SIG-M5 treated with dmso at 0.1 percent for 504 hours (cell line): Measurements from ENCODE around the gene AKR1D1.
"Not testable (repeated sequence)": the region's sequence is repeated elsewhere in the genome, so short reads cannot be mapped to it uniquely, and the experiment has no call there.

ENCODE experiments used
- DNase-seq: peaks from one replicate; lab custom pipeline; 2025; ENCODE audit not compliant: unreplicated experiment; lab: John Stamatoyannopoulos, UW

Gene AKR1D1, protein sequence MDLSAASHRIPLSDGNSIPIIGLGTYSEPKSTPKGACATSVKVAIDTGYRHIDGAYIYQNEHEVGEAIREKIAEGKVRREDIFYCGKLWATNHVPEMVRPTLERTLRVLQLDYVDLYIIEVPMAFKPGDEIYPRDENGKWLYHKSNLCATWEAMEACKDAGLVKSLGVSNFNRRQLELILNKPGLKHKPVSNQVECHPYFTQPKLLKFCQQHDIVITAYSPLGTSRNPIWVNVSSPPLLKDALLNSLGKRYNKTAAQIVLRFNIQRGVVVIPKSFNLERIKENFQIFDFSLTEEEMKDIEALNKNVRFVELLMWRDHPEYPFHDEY

DNA sequence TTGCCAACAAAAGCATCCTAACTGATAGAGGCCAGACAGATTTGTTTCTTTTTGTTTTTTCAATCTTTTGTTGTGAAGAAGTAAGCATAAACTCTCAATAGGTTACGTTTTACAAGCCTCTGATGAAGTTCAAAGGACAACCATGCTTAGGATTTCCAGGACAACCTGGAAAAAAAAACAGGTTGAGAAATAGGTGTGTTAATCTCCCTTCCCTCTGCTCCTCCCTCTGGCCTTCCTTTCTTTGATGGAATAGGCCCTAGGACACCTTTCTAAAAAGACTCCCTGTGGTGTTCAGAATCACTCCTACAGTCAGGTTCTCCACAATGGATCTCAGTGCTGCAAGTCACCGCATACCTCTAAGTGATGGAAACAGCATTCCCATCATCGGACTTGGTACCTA lies at the start of gene AKR1D1:
Gene AKR1D1 (plus strand): TSS at position 264 of the 400 bp plus-strand sequence. CDS start 60 bp downstream, at position 324.
- DNase-seq, result no peak

DNA sequence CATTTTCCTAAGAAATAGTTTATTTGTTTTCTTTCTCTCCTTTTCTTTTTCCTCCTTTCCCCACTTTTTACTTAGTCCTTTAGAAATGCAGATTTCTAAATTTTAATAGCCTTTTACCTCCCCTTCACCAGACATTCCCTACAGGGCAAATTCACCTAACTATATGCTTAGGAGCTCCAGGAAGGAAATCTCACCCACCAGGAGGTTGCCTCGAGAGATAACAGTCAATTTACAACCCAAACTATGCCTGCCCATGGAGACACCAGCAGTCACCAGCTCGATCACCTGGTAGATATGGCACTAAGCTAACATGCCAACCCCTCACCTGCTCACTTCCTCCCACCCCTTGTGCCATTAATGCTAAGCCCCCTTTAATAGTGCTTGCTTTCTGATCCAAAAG lies 49.2 kb upstream of the AKR1D1 start:
- DNase-seq, result no peak

DNA sequence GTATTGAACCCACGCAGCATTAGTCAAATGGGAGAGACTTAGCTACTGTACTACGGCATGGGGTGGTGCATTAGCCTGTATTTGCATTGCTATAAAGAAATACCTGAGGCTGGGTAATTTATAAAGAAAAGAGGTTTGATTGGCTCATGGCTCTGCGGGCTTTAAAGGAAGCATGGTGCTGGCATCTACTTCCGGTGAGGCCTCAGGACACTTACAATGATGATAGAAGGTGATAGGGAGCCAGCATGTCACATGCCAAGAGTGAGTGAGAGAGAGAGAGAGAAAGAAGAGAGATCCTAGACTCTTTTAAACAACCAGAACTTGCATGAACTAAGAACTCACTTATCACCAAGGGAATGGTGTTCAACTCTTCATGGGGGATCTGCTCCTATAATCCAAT lies 47.1 kb upstream of the AKR1D1 start:
- DNase-seq, result no peak

DNA sequence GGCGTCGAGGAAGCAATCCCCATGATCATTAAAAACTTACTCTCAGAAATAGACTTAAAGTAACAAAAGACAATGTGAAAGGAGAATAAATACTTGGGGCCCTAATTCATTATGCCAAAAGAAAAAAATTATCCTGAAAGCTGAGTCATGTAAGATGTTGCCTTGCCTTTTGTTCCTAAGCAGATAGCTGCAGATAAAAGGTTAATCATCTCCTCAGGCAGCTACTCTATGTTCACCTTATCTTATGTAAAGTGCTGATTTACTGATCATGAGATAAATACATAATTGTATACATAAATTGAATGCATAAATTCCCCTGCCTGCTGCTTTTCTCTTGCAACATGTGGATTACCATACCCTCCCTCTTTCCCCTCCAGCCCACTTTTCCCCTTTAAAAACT lies 46.3 kb upstream of the AKR1D1 start:
- no peak for DNase-seq

DNA sequence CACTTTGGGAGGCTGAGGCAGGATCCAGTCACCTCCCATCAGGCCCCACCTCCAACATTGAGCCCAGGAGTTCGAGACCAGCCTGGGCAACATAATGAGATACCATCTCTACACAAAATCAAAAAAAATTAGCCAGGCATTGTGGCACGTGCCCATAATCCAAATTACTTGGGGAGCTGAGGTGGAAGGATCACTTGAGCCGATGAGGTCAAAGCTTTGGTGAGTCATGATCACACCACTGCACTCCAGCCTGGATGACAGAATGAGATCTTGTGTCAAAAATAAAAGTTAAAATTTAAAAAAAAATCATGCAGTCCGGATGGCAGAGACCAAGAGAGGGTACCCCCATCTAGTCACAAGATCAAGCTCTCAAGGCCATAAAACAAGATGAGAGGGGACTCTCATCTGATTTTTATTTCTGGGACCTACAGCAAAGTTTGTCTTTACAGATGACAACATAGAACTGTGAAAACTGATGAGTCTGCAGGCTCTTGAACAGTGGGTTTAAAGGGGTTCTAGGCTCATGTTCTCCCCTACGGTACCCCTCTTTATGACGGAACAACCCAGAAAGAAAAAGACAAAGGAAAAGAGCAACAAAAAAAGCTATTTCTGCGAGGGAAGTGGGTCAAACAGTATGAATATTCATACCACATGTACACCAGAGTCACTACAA lies 45.4 kb upstream of the AKR1D1 start:
- DNase-seq, result no peak

DNA sequence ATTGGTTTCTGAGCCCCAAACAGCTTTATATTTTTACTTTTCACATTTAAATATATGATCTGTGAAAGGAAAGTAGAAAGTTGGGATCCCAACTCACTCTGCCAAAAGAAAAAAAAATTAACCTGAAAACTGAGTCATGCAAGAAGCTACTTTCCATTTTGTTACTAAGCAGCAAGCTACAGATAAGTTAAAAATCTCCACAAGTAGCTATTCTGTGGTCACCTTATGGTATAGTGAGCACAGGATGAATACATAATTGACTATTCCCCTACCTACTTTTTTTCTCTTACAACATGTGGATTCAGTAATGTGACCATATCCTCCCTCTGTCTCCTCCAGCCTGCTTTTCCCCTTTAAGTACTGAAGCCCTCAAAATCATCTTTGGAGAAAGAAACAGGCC lies 44.1 kb upstream of the AKR1D1 start:
- DNase-seq, result no peak

DNA sequence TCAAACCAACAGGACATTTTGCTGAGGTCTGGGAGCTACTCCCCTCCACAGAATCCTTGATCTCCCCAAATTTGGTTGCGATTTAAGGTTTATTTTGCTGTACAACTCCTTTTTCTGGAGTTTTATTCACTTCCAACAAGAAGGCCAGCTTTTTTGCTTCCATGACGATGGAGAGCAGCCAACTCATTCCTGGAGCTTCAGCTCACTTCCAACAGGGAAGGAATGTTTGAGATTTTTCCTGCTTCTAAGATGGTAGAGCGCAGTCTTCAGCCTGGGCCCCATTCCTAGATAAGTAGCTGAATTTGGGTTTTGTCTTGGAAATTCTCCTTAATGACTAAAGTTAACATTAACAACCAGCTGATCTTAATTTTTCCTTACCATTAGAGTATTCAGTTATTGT lies 43.5 kb upstream of the AKR1D1 start:
- DNase-seq, result no peak

DNA sequence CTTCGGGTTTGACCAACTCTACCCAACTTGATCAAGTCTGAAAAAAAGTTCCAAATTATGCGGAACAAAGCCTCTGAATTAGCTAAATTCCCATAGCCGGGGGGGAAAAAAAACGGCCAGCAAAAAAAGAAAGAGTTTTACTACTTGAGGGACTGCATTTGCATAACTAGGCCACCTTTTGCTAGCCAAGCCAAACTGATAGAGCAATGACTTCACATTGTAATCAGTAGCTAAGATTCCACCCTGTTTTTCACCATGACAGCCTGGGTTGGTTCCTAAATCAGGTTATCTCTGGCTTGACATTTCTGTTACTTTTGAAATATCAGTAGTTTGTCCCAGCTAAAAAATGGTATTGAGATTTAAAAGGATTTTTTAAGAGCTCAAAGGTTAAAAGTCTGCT lies 43.0 kb upstream of the AKR1D1 start:
- DNase-seq, result no peak

DNA sequence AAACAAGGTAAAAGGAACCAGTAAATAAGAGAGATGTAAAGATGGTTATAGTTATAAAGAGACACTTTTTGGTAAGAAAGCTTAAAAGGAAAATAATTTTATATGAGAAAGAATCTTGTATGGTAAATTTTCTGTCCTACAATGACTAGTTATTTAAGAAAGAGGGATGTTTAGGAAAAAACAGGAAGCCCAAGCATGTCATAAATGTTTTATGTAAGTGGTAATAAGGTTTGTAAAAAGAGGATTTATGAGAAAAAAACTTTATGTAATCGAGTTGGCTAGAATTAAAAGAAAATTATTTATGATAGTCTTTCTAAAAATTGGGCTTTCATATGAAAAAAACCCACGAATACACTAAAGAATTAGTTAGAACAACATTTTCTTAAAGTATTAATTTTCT lies 40.1 kb upstream of the AKR1D1 start:
- no peak for DNase-seq

DNA sequence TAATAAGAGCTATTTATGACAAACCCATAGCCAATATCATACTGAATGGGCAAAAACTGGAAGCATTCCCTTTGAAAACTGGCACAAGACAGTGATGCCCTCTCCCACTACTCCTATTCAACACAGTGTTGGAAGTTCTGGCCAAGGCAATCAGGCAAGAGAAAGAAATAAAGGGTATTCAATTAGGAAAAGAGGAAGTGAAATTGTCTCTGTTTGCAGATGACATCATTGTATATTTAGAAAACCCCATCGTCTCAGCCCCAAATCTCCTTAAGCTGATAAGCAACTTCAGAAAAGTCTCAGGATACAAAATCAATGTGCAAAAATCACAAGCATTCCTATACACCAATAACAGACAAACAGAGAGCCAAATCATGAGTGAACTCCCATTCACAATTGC lies 36.2 kb upstream of the AKR1D1 start:
- DNase-seq, result not testable (repeated sequence)

DNA sequence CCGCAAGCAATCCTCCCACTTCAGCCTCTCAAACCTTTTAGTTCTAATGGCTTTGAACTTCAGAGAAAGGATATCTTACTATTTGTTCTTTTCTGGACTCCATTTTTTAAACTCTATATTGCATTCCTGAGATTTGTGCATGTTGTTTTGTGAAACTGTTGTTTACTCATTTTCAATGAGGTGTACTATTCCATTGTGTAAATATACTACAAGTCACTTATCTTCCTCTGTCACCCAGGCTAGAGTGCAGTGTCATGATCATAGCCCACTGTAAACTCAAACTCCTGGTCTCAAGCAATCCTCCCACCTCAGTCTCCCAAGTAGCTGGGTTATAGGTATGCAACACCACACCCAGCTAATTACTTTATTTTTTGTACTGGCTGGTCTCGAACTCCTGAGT lies 31.4 kb upstream of the AKR1D1 start:
- no peak for DNase-seq

DNA sequence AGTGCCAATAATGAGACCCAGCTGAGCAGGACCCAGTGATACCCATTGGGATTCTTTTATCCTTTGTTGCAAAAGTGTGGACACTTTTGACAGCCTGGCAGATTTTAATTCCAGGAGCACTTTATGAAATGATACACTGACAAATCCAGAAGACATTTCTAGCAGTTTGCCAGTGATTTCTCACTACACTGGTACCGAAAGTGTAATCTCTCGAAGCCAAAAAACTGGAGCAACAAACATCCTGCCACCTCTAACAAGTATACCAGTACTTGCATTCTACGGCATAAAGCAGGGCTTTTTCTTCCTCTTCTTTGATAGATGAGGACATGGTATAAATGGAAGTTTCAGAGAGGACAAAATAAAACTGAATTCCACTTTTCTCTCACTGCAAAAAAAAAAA lies 28.4 kb upstream of the AKR1D1 start:
- no peak for DNase-seq

DNA sequence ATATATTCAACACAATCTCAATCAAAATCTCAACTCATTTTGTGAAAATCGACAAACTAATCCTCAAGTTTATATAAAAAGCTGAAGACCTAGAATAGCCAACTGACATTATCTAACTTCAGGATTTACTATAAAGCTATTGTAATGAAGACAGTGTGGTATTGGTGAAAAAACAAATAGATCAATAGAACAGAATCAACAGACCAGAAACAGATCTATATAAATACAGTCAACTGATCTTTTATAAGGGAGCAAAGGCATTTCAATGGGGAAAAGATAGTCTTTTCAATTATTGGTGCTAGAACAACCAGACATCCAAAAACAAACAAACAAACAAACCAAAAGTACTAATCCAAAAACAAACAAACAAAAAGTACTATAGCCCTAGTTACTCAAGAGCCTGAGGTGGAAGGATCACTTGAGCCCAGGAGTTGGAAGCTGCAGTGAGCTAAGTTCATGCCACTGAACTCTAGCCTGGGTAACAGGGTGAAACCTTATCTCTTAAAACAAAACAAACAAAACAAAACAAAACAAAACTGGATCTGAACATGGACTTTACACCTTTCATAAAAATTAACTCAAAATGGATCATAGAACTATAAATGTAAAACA lies 26.6 kb upstream of the AKR1D1 start:
- no peak for DNase-seq

DNA sequence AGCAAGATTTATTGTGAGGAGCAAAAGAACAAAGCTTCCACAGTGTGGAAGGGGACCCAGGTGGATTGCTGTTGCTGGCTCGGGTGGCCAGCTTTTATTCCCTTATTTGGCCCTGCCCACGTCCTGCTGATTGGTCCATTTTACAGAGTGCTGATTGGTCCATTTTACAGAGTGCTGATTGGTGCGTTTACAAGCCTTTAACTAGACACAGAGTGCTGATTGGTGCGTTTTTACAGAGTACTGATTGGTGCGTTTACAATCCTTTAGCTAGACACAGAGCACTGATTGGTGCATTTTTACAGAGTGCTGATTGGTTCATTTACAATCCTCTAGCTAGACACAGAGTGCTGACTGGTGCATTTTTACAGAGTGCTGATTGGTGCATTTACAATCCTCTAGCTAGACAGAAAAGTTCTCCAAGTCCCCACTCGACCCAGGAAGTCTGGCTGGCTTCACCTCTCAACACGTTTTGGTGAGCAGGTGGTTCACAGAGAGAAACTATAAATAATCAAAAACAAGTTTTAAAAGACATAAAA lies 24.5 kb upstream of the AKR1D1 start:
- DNase-seq, result not testable (repeated sequence)

DNA sequence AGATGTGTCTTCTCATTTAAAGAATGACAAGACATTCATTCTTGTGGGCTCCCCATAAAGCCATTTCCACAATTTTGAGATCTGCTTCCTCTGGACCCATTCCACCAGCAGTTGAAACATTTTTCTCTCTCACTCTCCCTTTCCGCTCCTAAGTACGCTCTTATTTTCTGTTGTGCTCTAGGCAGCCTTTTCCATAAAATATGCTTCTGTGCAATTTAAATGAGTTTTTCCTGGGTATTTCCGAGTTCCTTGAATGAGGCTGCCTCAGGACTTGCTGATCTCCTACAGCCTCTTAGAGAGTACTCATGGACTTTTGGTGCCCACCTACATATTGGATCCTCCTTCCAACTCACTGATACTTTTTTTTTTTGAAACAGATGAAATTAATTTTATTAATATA lies 23.6 kb upstream of the AKR1D1 start:
- no peak for DNase-seq

DNA sequence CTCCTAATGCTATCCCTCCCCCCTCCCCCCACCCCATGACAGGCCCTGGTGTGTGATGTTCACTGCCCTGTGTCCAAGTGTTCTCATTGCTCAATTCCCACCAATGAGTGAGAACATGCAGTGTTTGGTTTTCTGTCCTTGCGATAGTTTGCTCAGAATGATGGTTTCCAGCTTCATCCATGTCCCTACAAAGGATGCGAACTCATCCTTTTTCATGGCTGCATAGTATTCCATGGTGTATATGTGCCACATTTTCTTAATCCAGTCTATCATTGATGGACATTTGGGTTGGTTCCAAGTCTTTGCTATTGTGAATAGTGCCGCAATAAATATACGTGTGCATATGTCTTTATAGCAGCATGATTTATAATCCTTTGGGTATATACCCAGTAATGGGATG lies 20.6 kb upstream of the AKR1D1 start:
- DNase-seq, result not testable (repeated sequence)

DNA sequence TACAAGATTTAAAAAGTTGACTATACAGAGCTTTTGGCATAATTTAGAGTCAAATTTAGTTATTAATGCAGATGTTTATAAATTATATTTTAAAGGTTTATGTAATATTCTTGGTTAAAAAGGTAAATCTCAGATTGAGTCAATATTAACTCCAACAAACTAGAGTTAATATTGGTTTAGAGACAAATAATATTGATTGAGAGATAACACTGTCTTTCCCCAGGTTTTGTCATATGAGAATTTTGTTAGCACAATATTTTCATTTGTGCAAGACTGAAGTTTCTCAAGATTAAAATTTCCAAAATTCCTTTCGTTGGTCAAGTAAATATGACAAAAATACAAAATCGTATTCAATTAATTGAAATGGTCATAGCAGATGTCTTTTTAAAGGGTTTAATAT lies 12.9 kb upstream of the AKR1D1 start:
- no peak for DNase-seq

DNA sequence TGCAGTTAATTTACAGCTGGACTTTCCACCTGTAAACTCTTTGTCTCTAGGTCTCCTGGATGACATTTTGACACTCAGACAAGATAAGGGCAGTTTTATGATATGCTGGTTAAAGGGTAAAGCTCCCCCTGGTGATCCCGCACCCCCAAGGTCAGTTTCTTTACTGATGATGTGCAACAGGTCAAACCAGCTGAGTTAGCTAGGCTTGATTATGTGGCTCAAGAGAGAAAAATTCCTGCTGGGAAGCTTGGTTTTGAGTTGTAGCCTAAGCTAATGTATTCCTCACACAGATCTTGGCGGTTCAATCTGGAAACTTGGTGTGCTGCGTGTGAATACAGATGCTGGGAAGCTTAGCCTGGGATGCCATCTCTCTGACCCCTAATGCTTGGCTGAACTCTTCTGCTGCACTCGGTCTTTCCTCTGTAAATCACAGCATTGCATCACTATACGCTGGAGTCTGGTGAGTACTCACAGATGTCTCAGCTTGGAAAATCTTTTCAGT lies 11.4 kb upstream of the AKR1D1 start:
- no peak for DNase-seq

DNA sequence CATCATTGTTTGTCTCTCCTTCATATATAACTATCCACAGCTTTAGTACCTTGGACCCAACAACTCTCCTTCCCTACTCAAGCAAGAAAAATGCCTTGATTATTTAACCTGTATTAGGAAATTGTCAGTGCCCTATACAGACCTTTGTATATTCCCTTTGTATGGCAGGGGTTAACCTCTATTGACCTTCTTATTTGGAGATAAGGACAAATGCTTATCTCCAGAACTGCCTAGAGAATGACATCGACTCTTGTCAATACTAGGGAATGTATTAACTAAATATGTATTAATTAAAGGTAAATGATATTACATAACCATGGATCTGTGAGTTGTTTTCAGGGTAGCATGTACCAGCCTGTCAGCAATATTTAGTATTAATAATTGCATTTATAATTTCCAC lies 10.4 kb upstream of the AKR1D1 start:
- no peak for DNase-seq

DNA sequence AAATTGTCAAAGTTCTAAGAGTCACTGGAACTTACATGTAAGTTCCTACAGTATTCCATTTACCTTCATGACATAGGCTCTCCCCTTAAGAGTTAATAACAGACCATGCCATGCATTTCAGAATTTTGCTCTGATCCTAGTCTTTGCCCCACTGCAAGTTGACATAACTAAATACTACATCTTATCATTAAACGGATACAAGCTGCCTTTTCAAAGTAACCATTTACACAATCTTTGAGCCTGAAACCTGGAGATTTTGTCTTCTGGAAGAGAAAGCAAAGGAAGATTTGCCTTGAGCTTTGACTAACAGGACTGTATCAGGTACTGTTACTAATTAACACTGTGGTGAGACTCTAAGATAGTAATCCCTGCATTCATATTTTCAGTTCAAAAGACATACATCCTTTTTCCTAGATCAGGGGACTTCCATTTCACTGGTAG lies 9.3 kb upstream of the AKR1D1 start:
- no peak for DNase-seq

DNA sequence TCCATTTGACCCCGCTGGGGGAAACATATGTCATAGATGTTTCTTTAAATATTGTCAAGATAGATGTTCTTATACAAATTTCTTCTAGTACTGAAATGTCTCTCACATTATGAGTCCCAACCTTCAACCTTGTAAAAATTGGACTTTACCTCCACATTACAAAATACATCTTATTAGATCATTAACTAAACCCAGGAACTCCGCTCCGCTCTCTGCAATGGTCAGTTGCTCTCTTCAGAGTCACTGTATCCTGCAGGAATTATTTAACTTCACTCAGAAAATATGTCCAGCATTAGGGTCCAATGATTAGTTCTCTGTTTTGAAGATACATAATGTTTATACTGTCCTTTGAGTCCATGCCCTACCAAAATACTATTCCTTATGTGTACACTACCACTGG lies 8.5 kb upstream of the AKR1D1 start:
- no peak for DNase-seq

DNA sequence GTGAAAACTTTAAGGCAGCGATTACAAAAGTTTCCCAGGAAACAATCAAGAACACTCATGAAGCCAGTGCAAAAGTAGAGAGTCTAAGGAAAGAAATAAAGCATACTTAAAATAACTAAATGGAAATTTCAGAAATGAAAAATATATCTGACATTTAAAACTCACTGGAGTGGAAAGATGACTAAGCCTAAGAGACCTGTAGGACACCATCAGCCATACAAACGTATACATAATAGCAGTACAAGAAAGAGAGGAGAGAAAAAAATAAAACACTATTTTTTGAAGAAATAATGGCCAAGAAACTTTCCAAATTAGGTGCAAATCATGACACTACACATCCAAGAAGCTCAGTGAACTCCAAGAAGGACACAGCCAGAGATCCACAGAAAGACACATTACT lies 5.4 kb upstream of the AKR1D1 start:
- no peak for DNase-seq
